ENCODE measurements around the gene ACSL1. TPM values are rescaled to one million over a fixed set of nuclear protein-coding genes. Genes with fewer than 3 reads are reported as not detected.

ACSL1 gene
- polyA plus RNA-seq, 1 donor from 2014 or later, result 30.7 TPM

- H3K4me3 ChIP-seq (ENCODE audit: low read length), result no peak overlapping the region
- H3K79me2 ChIP-seq (replicated peaks; ENCODE audit: insufficient read depth, low read length), result no peaks in the 10 kb centered on the region
- H3K9me2 ChIP-seq (ENCODE audit: insufficient read depth, low read length), result no peaks in the 10 kb centered on the region
- H3F3A ChIP-seq (ENCODE audit: insufficient read depth, low read length, poor library complexity, severe bottlenecking), result no peaks in the 10 kb centered on the region
- H3K9ac ChIP-seq (ENCODE audit: low read length), result no peak overlapping the region
- H3K27ac ChIP-seq (ENCODE audit: low read length), result no peak overlapping the region
- no peaks in the 10 kb centered on the region for H4K20me1 ChIP-seq (ENCODE audit: insufficient read depth)
- no peaks in the 10 kb centered on the region for H3K9me3 ChIP-seq (ENCODE audit: low read length)
- no peaks in the 10 kb centered on the region for H3K36me3 ChIP-seq (ENCODE audit: insufficient read depth, low read length)
- H3K27me3 ChIP-seq (ENCODE audit: insufficient read depth, low read depth, low read length), result no peaks in the 10 kb centered on the region
- TF ChIP-seq EP300 (conservative IDR thresholded peaks at IDR 0.05; ENCODE audit: poor library complexity, severe bottlenecking), result no peak
- no peak overlapping the region for H2AFZ ChIP-seq (ENCODE audit: low read depth, low read length)
- no peak overlapping the region for H3K4me2 ChIP-seq (ENCODE audit: low read length)
Measured at GRCh38 chr4:184851886-184852285, 26.1 kb upstream of the ACSL1 start.

- Histone ChIP-seq H3K9ac (ENCODE audit: low read length) (no peak overlapping the region), H3K27ac (ENCODE audit: low read length) (no peak overlapping the region), H2AFZ (ENCODE audit: low read depth, low read length) (no peak overlapping the region), H3K9me3 (ENCODE audit: low read length) (no peaks in the 10 kb centered on the region), H3K9me2 (ENCODE audit: insufficient read depth, low read length) (no peaks in the 10 kb centered on the region), H3K79me2 (replicated peaks; ENCODE audit: insufficient read depth, low read length) (no peaks in the 10 kb centered on the region), H3K4me2 (ENCODE audit: low read length) (no peak overlapping the region), H3K27me3 (ENCODE audit: insufficient read depth, low read depth, low read length) (no peaks in the 10 kb centered on the region), H3K36me3 (ENCODE audit: insufficient read depth, low read length) (no peaks in the 10 kb centered on the region), H3F3A (ENCODE audit: insufficient read depth, low read length, poor library complexity, severe bottlenecking) (no peaks in the 10 kb centered on the region), H4K20me1 (ENCODE audit: insufficient read depth) (no peaks in the 10 kb centered on the region), H3K4me3 (ENCODE audit: low read length) (no peak overlapping the region)
- TF ChIP-seq POLR2AphosphoS5 (IDR thresholded peaks at IDR 0.05) (no peak), REST (IDR thresholded peaks at IDR 0.05; ENCODE audit: borderline replicate concordance) (no peak), CTCF (IDR thresholded peaks at IDR 0.05; ENCODE audit: poor library complexity, severe bottlenecking) (no peak), RAD21 (conservative IDR thresholded peaks at IDR 0.05) (no peak), TAF1 (IDR thresholded peaks at IDR 0.05; ENCODE audit: low read depth) (no peak), MXI1 (conservative IDR thresholded peaks at IDR 0.05; ENCODE audit: poor library complexity, severe bottlenecking) (no peak), EP300 (conservative IDR thresholded peaks at IDR 0.05; ENCODE audit: poor library complexity, severe bottlenecking) (no peak)
Measured at GRCh38 chr4:184851200-184851541, 25.4 kb upstream of the ACSL1 start.

DNA sequence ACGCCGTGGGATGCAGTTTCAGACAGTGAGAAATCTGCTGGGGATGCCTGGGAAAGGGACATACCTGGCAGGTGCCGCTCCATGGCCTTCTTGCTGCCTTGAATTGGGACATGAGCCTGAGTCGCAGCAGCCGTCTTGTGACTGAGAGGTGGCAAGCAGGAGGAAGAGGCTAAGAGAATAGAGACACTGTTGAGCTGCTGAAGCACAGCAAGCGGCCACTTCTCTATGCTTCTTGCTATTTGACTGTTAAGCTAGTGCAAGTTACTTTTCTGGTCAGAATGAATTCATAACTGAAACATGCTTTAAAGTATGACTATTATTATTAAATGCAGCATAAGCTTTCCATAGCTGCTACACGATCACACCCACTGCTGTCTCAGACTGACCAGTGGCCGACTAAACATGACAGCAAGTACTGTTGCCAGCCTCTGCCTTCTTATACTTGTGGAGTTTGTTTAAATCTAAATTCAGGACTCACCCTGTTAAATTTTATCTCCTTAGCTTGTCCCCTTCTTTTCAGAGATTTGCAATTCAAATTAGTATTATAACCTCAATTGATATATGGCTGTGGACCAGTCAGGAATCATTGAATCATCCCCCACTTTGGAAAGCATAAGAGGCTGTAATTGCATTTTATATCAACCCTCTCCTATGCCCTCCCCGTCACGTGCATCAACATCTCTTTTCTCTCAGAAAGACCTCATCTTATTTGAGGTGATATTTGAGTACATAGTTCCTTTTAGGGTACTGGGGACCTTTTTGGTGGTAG, 24.8 kb upstream of the ACSL1 start:
- no peaks in the 10 kb centered on the region for H4K20me1 ChIP-seq (ENCODE audit: insufficient read depth)
- no peaks in the 10 kb centered on the region for H3K9me3 ChIP-seq (ENCODE audit: low read length)
- H2AFZ ChIP-seq (ENCODE audit: low read depth, low read length), result no peak overlapping the region
- H3K4me2 ChIP-seq (ENCODE audit: low read length), result no peak overlapping the region
- H3K4me3 ChIP-seq (ENCODE audit: low read length), result no peak overlapping the region
- H3F3A ChIP-seq (ENCODE audit: insufficient read depth, low read length, poor library complexity, severe bottlenecking), result no peaks in the 10 kb centered on the region
- no peak overlapping the region for H3K9ac ChIP-seq (ENCODE audit: low read length)
- H3K79me2 ChIP-seq (replicated peaks; ENCODE audit: insufficient read depth, low read length), result no peaks in the 10 kb centered on the region
- no peaks in the 10 kb centered on the region for H3K27me3 ChIP-seq (ENCODE audit: insufficient read depth, low read depth, low read length)
- no peaks in the 10 kb centered on the region for H3K36me3 ChIP-seq (ENCODE audit: insufficient read depth, low read length)
- H3K27ac ChIP-seq (ENCODE audit: low read length), result no peak overlapping the region
- TF ChIP-seq CTCF (IDR thresholded peaks at IDR 0.05; ENCODE audit: poor library complexity, severe bottlenecking) (no peak), EZH2 (IDR thresholded peaks at IDR 0.05; ENCODE audit: borderline replicate concordance, insufficient read depth, low read length, poor library complexity, severe bottlenecking) (no peak), MXI1 (conservative IDR thresholded peaks at IDR 0.05; ENCODE audit: poor library complexity, severe bottlenecking) (no peak), REST (IDR thresholded peaks at IDR 0.05; ENCODE audit: borderline replicate concordance) (no peak), EP300 (conservative IDR thresholded peaks at IDR 0.05; ENCODE audit: poor library complexity, severe bottlenecking) (no peak), POLR2AphosphoS5 (IDR thresholded peaks at IDR 0.05) (no peak), SMC3 (conservative IDR thresholded peaks at IDR 0.05; ENCODE audit: poor library complexity) (no peak), TAF1 (IDR thresholded peaks at IDR 0.05; ENCODE audit: low read depth) (no peak), RAD21 (conservative IDR thresholded peaks at IDR 0.05) (no peak)
- H3K9me2 ChIP-seq (ENCODE audit: insufficient read depth, low read length), result no peaks in the 10 kb centered on the region
